ENCODE data around the gene ASB15.

GRCh38 chr7:123594813-123595241 is 6.8 kb upstream of the ASB15 start:
- no peak for TF ChIP-seq POLR2A (IDR thresholded peaks at IDR 0.05; ENCODE audit: low read depth, low read length)
- TF ChIP-seq CTCF (conservative IDR thresholded peaks at IDR 0.05; ENCODE audit: low read depth, low read length), result no peak
- no peak for TF ChIP-seq SMC3 (IDR thresholded peaks at IDR 0.05; ENCODE audit: low read depth, low read length)
- TF ChIP-seq, protein P1, sequence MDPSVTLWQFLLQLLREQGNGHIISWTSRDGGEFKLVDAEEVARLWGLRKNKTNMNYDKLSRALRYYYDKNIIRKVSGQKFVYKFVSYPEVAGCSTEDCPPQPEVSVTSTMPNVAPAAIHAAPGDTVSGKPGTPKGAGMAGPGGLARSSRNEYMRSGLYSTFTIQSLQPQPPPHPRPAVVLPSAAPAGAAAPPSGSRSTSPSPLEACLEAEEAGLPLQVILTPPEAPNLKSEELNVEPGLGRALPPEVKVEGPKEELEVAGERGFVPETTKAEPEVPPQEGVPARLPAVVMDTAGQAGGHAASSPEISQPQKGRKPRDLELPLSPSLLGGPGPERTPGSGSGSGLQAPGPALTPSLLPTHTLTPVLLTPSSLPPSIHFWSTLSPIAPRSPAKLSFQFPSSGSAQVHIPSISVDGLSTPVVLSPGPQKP (IDR thresholded peaks at IDR 0.05; ENCODE audit: borderline replicate concordance, low read depth, low read length), result no peak
- TF ChIP-seq MAZ (IDR thresholded peaks at IDR 0.05; ENCODE audit: borderline replicate concordance, low read depth, low read length), result no peak
- no peak for TF ChIP-seq RAD21 (IDR thresholded peaks at IDR 0.05; ENCODE audit: low read length)
- TF ChIP-seq, protein P2, sequence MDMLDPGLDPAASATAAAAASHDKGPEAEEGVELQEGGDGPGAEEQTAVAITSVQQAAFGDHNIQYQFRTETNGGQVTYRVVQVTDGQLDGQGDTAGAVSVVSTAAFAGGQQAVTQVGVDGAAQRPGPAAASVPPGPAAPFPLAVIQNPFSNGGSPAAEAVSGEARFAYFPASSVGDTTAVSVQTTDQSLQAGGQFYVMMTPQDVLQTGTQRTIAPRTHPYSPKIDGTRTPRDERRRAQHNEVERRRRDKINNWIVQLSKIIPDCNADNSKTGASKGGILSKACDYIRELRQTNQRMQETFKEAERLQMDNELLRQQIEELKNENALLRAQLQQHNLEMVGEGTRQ (IDR thresholded peaks at IDR 0.05; ENCODE audit: low read depth, low read length), result no peak
- TF ChIP-seq RFX5 (IDR thresholded peaks at IDR 0.05; ENCODE audit: low read depth, low read length), result no peak
- TF ChIP-seq FOS (IDR thresholded peaks at IDR 0.05; ENCODE audit: low read depth, low read length), result no peak
- no peak for TF ChIP-seq MXI1 (IDR thresholded peaks at IDR 0.05; ENCODE audit: borderline replicate concordance, low read depth, low read length)
- no peak for TF ChIP-seq BHLHE40 (IDR thresholded peaks at IDR 0.05; ENCODE audit: low read depth, low read length)
- TF ChIP-seq NFE2L2 (IDR thresholded peaks at IDR 0.05; ENCODE audit: low read depth, low read length), result no peak

Measured in IMR-90 (cell line).